ENCODE data around the gene THRSP.
"Not testable (repeated sequence)": the region's sequence is repeated elsewhere in the genome, so short reads cannot be mapped to it uniquely, and the experiment has no call there.

The THRSP gene

DNA sequence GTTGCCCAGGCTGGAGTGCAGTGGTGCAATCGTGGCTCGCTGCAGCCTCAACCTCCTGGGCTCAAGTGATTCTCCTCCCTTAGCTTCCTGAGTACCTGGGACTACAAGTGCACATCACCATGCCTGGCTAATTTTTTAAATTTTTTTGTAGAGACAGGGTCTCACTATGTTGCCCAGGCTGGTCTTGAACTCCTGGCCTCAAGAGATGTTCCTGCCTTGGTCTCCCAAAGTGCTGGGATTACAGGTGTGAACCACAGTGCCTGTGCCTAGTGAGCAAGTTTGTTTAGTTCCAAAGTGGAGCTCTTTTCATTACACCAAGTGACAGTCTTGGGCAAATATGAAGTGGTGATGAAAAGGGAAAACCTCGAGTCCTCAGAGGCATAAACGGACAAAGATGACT is 13.9 kb downstream of the THRSP start:
- H3K4ac ChIP-seq (ENCODE audit: low read depth in 1 of 2, low read length in 2 of 2); H2BK15ac ChIP-seq (ENCODE audit: low read depth, poor library complexity, severe bottlenecking); H3K27me3 ChIP-seq (ENCODE audit: control insufficient read depth in 1 of 2, insufficient read depth in 1 of 2, low read length in 2 of 2); DNase-seq; H3K9me3 ChIP-seq (ENCODE audit: control insufficient read depth, low read length); H3K4me2 ChIP-seq (ENCODE audit: low read length, poor library complexity, severe bottlenecking); H2BK120ac ChIP-seq (ENCODE audit: low read depth, low read length); H3K79me1 ChIP-seq (replicated peaks; ENCODE audit: low read length, poor library complexity, severe bottlenecking); H3K18ac ChIP-seq (ENCODE audit: low read depth in 1 of 2, low read length in 2 of 2); H3K23ac ChIP-seq (ENCODE audit: low read length in 2 of 2); H3K14ac ChIP-seq (ENCODE audit: low read length in 2 of 2); H2AK5ac ChIP-seq (ENCODE audit: low read length, severe bottlenecking); H2BK12ac ChIP-seq (ENCODE audit: low read length in 2 of 2); H4K91ac ChIP-seq (ENCODE audit: low read length); H2AFZ ChIP-seq (ENCODE audit: low read depth, low read length); H3K36me3 ChIP-seq (ENCODE audit: control insufficient read depth in 1 of 2, insufficient read depth in 2 of 2, low read depth in 1 of 2, low read length in 2 of 2); H4K8ac ChIP-seq (ENCODE audit: low read length); H2BK5ac ChIP-seq (ENCODE audit: low read depth, low read length, poor library complexity, severe bottlenecking); H3K27ac ChIP-seq (ENCODE audit: low read length, poor library complexity, severe bottlenecking): not testable (repeated sequence)
- WGBS = 90% methylated on average over 4 of the region's 4 CpGs
- H3K4me1 ChIP-seq (ENCODE audit: control insufficient read depth, insufficient read depth, low read depth, low read length) = peaks cover 12% of the 10 kb centered on the region
- H3K9ac ChIP-seq (ENCODE audit: low read length) = peak overlapping the region; percentile 96
- H3K4me3 ChIP-seq (ENCODE audit: insufficient read depth in 1 of 2, low read depth in 1 of 2, low read length in 2 of 2) = peak overlapping the region in 1 of 2 experiments; percentile 93

DNA sequence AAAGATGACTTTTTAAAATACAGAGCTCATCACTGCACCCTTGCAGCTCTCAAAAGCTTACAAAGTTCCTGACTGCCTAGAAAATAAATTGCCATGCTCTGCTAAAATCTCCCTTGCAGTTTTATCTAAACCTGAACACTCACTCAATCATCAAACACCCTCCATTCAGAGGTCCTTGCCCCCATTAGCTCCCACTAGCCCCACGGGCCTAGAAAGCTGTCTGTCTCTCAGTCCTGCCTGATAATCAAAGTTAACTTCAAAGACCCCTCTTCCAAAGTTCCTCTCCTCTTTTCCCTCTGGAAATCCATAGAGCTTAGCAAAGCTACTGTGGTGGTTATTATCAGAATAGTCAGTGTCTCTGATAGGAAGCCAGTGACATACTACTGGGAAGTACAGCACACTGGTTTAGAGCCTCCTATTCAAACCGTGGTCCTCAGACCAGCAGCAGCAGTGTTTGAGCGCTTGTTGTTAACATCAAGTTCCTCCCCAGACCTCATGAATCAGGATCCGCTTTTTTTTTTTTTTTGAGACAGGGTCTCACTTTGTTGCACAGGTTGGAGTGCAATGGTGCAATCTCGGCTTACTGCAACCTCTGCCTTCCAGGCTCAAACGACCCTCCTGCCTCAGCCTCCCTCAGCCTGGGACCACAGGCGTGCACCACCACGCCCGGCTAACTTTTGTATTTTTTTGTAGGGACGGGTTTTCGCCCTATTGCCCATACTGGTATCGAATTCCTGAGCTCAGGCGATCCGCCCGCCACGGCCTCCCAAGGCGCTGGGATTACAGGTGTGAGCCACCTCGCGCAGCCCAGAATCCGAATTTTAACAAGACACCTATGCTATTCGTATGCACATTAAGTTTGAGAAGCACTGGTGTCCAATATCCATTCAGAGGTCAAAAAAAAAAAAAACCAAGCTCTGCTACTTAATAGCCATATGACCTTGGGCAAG is 14.8 kb downstream of the THRSP start:
- H2AFZ ChIP-seq (ENCODE audit: low read depth, low read length) = no peak overlapping the region
- peaks cover 12% of the 10 kb centered on the region for H3K4me1 ChIP-seq (ENCODE audit: control insufficient read depth, insufficient read depth, low read depth, low read length)
- H3K4me2 ChIP-seq (ENCODE audit: low read length, poor library complexity, severe bottlenecking) = peak overlapping the region; percentile 73
- no peak overlapping the region for H3K14ac ChIP-seq (ENCODE audit: low read length in 2 of 2)
- H3K23ac ChIP-seq (ENCODE audit: low read length in 2 of 2) = no peak overlapping the region
- no peaks in the 10 kb centered on the region for H3K27me3 ChIP-seq (ENCODE audit: control insufficient read depth in 1 of 2, insufficient read depth in 1 of 2, low read length in 2 of 2)
- no peak overlapping the region for H2BK12ac ChIP-seq (ENCODE audit: low read length in 2 of 2)
- no peak overlapping the region for H3K18ac ChIP-seq (ENCODE audit: low read depth in 1 of 2, low read length in 2 of 2)
- peak overlapping the region; percentile 45 to 93 for H3K4me3 ChIP-seq (ENCODE audit: insufficient read depth in 1 of 2, low read depth in 1 of 2, low read length in 2 of 2)
- 72% methylated on average over 19 of the region's 21 CpGs for WGBS
- no peak overlapping the region for H4K91ac ChIP-seq (ENCODE audit: low read length)
- peak; percentile 12 for DNase-seq
- H2BK5ac ChIP-seq (ENCODE audit: low read depth, low read length, poor library complexity, severe bottlenecking) = no peak overlapping the region
- no peak overlapping the region for H2BK15ac ChIP-seq (ENCODE audit: low read depth, poor library complexity, severe bottlenecking)
- H2AK5ac ChIP-seq (ENCODE audit: low read length, severe bottlenecking) = no peak overlapping the region
- no peak overlapping the region for H3K4ac ChIP-seq (ENCODE audit: low read depth in 1 of 2, low read length in 2 of 2)
- peak overlapping the region; percentile 96 for H3K9ac ChIP-seq (ENCODE audit: low read length)
- peaks cover 2 to 3% of the 10 kb centered on the region in 2 experiments for H3K36me3 ChIP-seq (ENCODE audit: control insufficient read depth in 1 of 2, insufficient read depth in 2 of 2, low read depth in 1 of 2, low read length in 2 of 2)
- H3K9me3 ChIP-seq (ENCODE audit: control insufficient read depth, low read length) = no peaks in the 10 kb centered on the region
- H2BK120ac ChIP-seq (ENCODE audit: low read depth, low read length) = no peak overlapping the region
- peaks cover 3% of the 10 kb centered on the region for H3K79me1 ChIP-seq (replicated peaks; ENCODE audit: low read length, poor library complexity, severe bottlenecking)
- no peak overlapping the region for H4K8ac ChIP-seq (ENCODE audit: low read length)
- H3K27ac ChIP-seq (ENCODE audit: low read length, poor library complexity, severe bottlenecking) = no peak overlapping the region

- under 1% methylated on average over 62 of the region's 68 CpGs for WGBS
Measured at GRCh38 chr11:78079232-78080083, 15.8 kb downstream of the THRSP start, which contains the start of gene NDUFC2. TSS of gene NDUFC2 (minus strand) at chr11:78079862. CDS start at chr11:78079744, 118 bp downstream.

More at GRCh38 chr11:78079232-78080083, 15.8 kb downstream of the THRSP start, which contains the start of gene NDUFC2:
- peak within 1 kb of the TSS; percentile 92 to 93 for H3K4me3 ChIP-seq (ENCODE audit: insufficient read depth in 1 of 2, low read depth in 1 of 2, low read length in 2 of 2)
- H3K27me3 ChIP-seq (ENCODE audit: control insufficient read depth in 1 of 2, insufficient read depth in 1 of 2, low read length in 2 of 2) = no peaks in the 10 kb centered on the region
- peak within 1 kb of the TSS; percentile 74 for H2AFZ ChIP-seq (ENCODE audit: low read depth, low read length)
- peak; percentile 85 for DNase-seq
- peaks cover 2 to 3% of the 10 kb centered on the region in 2 experiments for H3K36me3 ChIP-seq (ENCODE audit: control insufficient read depth in 1 of 2, insufficient read depth in 2 of 2, low read depth in 1 of 2, low read length in 2 of 2)
- H4K91ac ChIP-seq (ENCODE audit: low read length) = peak within 1 kb of the TSS; percentile 83
- H3K4me1 ChIP-seq (ENCODE audit: control insufficient read depth, insufficient read depth, low read depth, low read length) = peaks cover 12% of the 10 kb centered on the region
- peak within 1 kb of the TSS in 1 of 2 experiments; percentile 93 for H3K14ac ChIP-seq (ENCODE audit: low read length in 2 of 2)
- no peaks in the 10 kb centered on the region for H3K9me3 ChIP-seq (ENCODE audit: control insufficient read depth, low read length)
- peak within 1 kb of the TSS; percentile 60 for H2BK15ac ChIP-seq (ENCODE audit: low read depth, poor library complexity, severe bottlenecking)
- H3K9ac ChIP-seq (ENCODE audit: low read length) = peak within 1 kb of the TSS; percentile 96
- peak within 1 kb of the TSS; percentile 92 to 96 for H3K4ac ChIP-seq (ENCODE audit: low read depth in 1 of 2, low read length in 2 of 2)
- H4K8ac ChIP-seq (ENCODE audit: low read length) = peak within 1 kb of the TSS; percentile 93
- H3K18ac ChIP-seq (ENCODE audit: low read depth in 1 of 2, low read length in 2 of 2) = peak within 1 kb of the TSS; percentile 82 to 88
- peak within 1 kb of the TSS; percentile 67 to 94 for H3K23ac ChIP-seq (ENCODE audit: low read length in 2 of 2)
- H3K27ac ChIP-seq (ENCODE audit: low read length, poor library complexity, severe bottlenecking) = peak within 1 kb of the TSS; percentile 92
- peak within 1 kb of the TSS; percentile 82 for H2BK120ac ChIP-seq (ENCODE audit: low read depth, low read length)
- H2BK5ac ChIP-seq (ENCODE audit: low read depth, low read length, poor library complexity, severe bottlenecking) = no peak within 1 kb of the TSS
- H2AK5ac ChIP-seq (ENCODE audit: low read length, severe bottlenecking) = no peak within 1 kb of the TSS
- H3K4me2 ChIP-seq (ENCODE audit: low read length, poor library complexity, severe bottlenecking) = peak within 1 kb of the TSS; percentile 77
- peaks cover 3% of the 10 kb centered on the region for H3K79me1 ChIP-seq (replicated peaks; ENCODE audit: low read length, poor library complexity, severe bottlenecking)
- peak within 1 kb of the TSS; percentile 43 to 52 for H2BK12ac ChIP-seq (ENCODE audit: low read length in 2 of 2)

Data from mesenchymal stem cell (in vitro differentiated cells and primary cell).